SK-N-MC (cell line): ENCODE results near the gene KLHL13.

ENCODE experiments used
- DNase-seq: peaks from one replicate; pipeline ENCODE4 v3.0.0-alpha.2; 2011; ENCODE audit warnings: low read depth, low spot score
- H3K27ac ChIP-seq: fragments of 200-600 bp; sonication (generic); 2 replicates; pipeline ENCODE4 v1.5.1; 2016; ENCODE audit warnings: mixed run types
- H3K36me3 ChIP-seq: fragments of 200-600 bp; sonication (generic); 2 replicates; pipeline ENCODE4 v1.6.1; 2017; ENCODE audit warnings: antibody characterized with exemption, low read length, mixed read lengths; ENCODE audit not compliant: insufficient read depth
- H3K4me3 ChIP-seq: fragments of 200-600 bp; sonication (generic); 2 replicates; pipeline ENCODE4 v1.5.1; 2016
- H3K9ac ChIP-seq: fragments of 200-600 bp; sonication (generic); 2 replicates; pipeline ENCODE4 v1.8.0; 2017; ENCODE audit warnings: mixed run types, mixed read lengths; ENCODE audit not compliant: insufficient read length
- H3K9me3 ChIP-seq: fragments of 200-600 bp; sonication (generic); 2 replicates; pipeline ENCODE4 v1.6.1; 2017; ENCODE audit warnings: low read depth, mild to moderate bottlenecking, antibody characterized with exemption, low read length, moderate library complexity, mixed read lengths
- EZH2 ChIP-seq: fragments of 200-600 bp; sonication (generic); IDR thresholded peaks from one replicate; pipeline ENCODE4 v1.6.1; 2017; ENCODE audit warnings: antibody characterized with exemption
- FOXP2 ChIP-seq: optimal IDR thresholded peaks from 2 replicates; pipeline ENCODE3; 2011; ENCODE audit warnings: mild to moderate bottlenecking, moderate library complexity; ENCODE audit not compliant: insufficient read depth; ENCODE audit errors: extremely low read length, control extremely low read depth
- POLR2AphosphoS5 ChIP-seq: IDR thresholded peaks from 2 replicates; pipeline ENCODE4 v1.6.1; 2012; ENCODE audit warnings: mild to moderate bottlenecking, low read depth, low read length, borderline replicate concordance

The KLHL13 gene

DNA sequence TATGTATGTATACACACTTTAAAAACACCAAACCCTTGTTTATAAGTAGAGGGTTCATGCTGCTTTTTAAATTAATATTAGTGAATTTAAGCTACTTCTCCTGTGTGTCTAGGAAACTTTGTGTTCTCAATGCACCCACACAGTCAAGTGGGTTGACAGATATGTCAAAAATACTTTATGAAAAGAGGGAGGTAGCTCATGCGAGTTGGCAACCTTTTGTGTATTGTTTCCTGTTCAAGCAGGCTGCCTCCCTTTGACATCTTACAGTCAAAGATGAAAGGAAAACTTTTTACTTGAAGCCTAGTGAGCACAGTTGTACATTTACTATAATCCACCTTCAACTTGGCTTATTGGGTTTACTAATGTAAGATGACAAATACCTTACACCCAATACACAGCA is 218.4 kb downstream of the KLHL13 start:
- Histone ChIP-seq H3K27ac (no peak overlapping the region), H3K4me3 (no peak overlapping the region), H3K9me3 (no peaks in the 10 kb centered on the region), H3K36me3 (no peaks in the 10 kb centered on the region), H3K9ac (no peak overlapping the region)
- no peak for TF ChIP-seq FOXP2
- no peak for TF ChIP-seq POLR2AphosphoS5
- TF ChIP-seq EZH2: no peak
- no peak for DNase-seq

DNA sequence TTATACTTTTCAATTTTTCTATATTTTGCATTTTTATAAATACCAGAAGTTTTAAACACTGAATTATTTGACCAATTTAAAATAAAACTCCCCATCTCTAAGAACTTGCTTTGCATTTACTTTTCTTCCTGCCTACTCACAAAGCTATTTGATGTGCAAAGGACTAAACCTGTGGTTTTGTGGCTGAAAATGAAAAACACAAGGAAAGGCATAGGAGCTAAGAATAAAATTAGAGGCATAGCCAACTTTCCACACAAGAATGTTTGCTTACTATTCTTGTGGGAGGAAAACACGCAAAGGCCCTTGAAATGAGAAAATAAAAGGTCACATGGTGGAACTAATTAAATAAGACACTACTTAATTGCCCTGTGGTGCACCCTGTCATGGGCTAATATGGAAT is 221.2 kb downstream of the KLHL13 start:
- Histone ChIP-seq H3K4me3 (no peak overlapping the region), H3K27ac (no peak overlapping the region), H3K9me3 (no peaks in the 10 kb centered on the region), H3K36me3 (no peaks in the 10 kb centered on the region), H3K9ac (no peak overlapping the region)
- no peak for DNase-seq
- no peak for TF ChIP-seq POLR2AphosphoS5
- no peak for TF ChIP-seq EZH2
- TF ChIP-seq FOXP2: no peak

DNA sequence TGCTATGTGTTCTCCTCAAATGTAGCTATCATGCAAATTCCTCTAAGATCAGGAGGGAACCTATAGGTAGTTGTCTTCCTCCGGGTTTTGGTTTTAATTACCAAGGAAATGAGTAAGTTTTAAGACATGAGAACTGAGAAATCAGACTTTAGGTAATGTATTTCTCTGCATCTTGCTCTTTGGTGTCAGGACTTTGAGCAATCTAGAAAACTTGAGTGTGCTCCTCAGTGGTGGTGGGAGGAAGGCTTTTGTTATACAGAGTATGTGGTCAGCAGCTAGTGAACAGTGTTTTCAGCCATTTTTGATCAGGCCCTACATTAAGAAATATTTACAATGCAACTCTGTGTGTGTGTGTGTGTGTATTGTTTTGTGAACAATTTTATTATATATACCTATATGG is 224.1 kb downstream of the KLHL13 start:
- no peak for DNase-seq
- Histone ChIP-seq H3K27ac (no peak overlapping the region), H3K9me3 (no peaks in the 10 kb centered on the region), H3K9ac (no peak overlapping the region), H3K36me3 (no peaks in the 10 kb centered on the region), H3K4me3 (no peak overlapping the region)
- TF ChIP-seq POLR2AphosphoS5 (no peak), FOXP2 (no peak)

DNA sequence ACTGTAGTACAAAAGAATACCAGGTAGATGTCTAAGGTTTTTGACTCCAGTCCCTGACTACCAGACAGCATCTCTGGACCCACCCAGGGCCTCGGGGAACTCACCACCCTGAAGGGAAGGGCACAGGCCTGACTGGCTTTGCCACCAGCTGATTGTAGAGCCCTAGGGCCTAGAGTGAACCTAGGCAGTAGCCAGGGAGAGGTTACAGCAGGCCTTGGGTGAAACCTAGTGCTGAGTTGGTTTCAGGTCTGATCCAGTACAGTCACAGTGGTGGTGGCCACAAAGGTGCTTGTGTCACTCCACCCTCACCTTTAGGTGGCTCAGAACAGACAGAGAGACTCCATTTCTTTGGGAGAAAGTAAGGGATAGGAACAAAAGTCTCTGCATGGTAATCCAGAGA is 244.8 kb downstream of the KLHL13 start:
- Histone ChIP-seq H3K9me3 (no peaks in the 10 kb centered on the region), H3K9ac (no peak overlapping the region), H3K36me3 (no peaks in the 10 kb centered on the region), H3K27ac (no peak overlapping the region), H3K4me3 (no peak overlapping the region)
- no peak for DNase-seq
- TF ChIP-seq POLR2AphosphoS5 (no peak), EZH2 (no peak), FOXP2 (no peak)

DNA sequence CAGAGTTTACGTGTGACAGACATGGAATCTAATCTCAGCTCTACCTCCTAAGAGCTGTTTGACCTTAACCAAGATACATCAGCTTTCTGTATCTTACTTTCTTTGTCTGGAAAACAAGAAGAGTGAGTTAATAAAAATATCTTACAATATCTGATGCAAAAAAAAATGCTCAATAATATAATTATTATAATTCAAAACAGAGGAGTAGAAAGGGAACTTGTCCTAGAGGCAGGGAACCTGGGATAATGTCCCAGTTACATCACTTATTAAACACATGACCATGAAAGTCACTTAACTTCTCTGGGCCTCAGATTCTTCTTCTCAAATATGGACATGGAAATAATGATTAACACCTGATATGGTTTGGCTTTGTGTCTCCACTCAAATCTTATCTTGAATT is 256.1 kb downstream of the KLHL13 start:
- no peak overlapping the region for H3K27ac ChIP-seq
- H3K4me3 ChIP-seq: no peak overlapping the region
- no peak for DNase-seq
- H3K36me3 ChIP-seq: no peaks in the 10 kb centered on the region
- no peak for TF ChIP-seq POLR2AphosphoS5
- TF ChIP-seq FOXP2: no peak
- TF ChIP-seq EZH2: no peak
- no peaks in the 10 kb centered on the region for H3K9me3 ChIP-seq
- H3K9ac ChIP-seq: no peak overlapping the region

DNA sequence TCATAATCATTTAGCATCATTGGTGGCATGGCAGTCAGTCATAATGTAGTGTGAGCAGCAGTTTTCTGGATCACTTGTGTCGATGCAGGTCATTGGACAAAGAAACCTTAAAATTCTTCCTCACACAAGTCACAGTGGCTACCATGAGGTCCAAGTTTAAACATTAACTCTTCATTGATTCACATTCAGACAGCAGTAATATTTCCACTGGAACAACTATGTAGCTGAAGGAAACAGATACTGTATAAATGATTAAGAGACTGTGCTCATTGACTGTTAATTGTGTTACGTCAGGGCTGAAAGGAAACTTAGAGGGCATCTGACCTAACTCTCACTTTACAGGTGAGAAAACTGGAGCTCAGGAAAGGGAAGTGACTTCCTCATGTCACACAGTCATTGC is 261.8 kb downstream of the KLHL13 start:
- Histone ChIP-seq H3K36me3 (no peaks in the 10 kb centered on the region), H3K9ac (no peak overlapping the region), H3K9me3 (no peaks in the 10 kb centered on the region), H3K27ac (no peak overlapping the region), H3K4me3 (no peak overlapping the region)
- DNase-seq: no peak
- TF ChIP-seq POLR2AphosphoS5 (no peak), FOXP2 (no peak), EZH2 (no peak)

DNA sequence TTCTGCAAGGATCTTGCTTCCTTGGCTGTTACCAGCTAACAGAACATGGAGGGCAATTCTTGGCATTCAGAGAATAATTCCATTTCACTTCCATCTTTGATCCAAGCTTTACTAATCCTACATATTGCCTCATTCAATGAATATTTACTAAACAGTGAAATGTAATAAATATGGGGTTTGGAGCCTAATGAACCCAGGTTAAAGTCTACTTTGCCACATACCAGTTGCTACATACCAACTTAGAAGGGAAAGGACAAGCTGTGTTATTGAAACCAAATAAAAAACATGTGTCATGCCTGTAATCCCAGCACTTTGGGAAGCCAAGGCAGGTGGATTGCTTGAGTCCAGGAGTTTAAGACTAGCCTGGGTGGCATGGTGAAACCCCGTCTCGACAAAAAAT is 265.6 kb downstream of the KLHL13 start:
- H3K9ac ChIP-seq: no peak overlapping the region
- DNase-seq: no peak
- no peak overlapping the region for H3K4me3 ChIP-seq
- no peak for TF ChIP-seq EZH2
- no peaks in the 10 kb centered on the region for H3K36me3 ChIP-seq
- H3K9me3 ChIP-seq: no peaks in the 10 kb centered on the region
- no peak overlapping the region for H3K27ac ChIP-seq
